ENCODE results near the gene GAA.
"Not testable (repeated sequence)": the region's sequence is repeated elsewhere in the genome, so short reads cannot be mapped to it uniquely, and the experiment has no call there.

Gene GAA

DNA sequence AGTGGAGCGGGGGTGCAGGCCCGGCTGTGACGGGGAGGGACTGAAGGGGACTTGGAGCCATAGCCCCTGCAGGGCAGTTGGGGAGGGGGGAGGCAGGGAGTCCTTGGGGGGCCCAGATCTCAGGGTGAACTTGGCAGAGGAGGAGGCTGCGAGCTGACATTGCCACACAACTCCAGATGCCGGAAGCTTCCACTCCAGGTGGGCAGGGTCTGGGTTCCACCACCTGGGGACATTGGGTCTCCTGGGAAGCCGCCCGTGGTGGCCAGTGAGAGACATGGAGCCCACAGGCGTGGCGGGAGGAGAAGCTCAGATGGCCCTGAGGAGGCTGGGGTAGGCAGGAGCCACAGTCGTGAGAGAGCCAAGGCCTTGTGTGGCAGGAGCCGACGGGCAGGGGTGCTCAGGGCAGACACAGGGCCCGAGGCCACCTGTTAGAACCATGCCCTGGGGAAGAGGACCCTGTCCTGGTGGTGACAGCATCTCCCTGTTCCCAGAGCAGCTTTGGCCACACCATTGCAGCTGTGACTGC is 18.2 kb upstream of the GAA start:
- Histone ChIP-seq H3K36me3 (ENCODE audit: control insufficient read depth in 2 of 2, insufficient read depth in 2 of 2, low read length in 2 of 2) (no peaks in the 10 kb centered on the region), H3K27me3 (ENCODE audit: control insufficient read depth in 2 of 2, insufficient read depth in 2 of 2, low read length in 2 of 2) (no peaks in the 10 kb centered on the region), H3K9ac (ENCODE audit: low read depth in 1 of 2, low read length in 2 of 2) (no peak overlapping the region), H3K27ac (ENCODE audit: low read depth in 2 of 2, low read length in 2 of 2) (no peak overlapping the region), H3K9me3 (ENCODE audit: control insufficient read depth in 2 of 2, low read length in 2 of 2) (no peaks in the 10 kb centered on the region), H3K4me3 (ENCODE audit: low read length in 2 of 2) (no peak overlapping the region), H3K4me1 (ENCODE audit: control insufficient read depth in 2 of 2, insufficient read depth in 2 of 2, low read length in 2 of 2) (no peaks in the 10 kb centered on the region)

GRCh38 chr17:80084773-80085172 is 16.6 kb upstream of the GAA start:
- no peaks in the 10 kb centered on the region for H3K4me1 ChIP-seq (ENCODE audit: control insufficient read depth in 2 of 2, insufficient read depth in 2 of 2, low read length in 2 of 2)
- H3K27ac ChIP-seq (ENCODE audit: low read depth in 2 of 2, low read length in 2 of 2) = no peak overlapping the region
- H3K4me3 ChIP-seq (ENCODE audit: low read length in 2 of 2) = no peak overlapping the region
- no peaks in the 10 kb centered on the region for H3K36me3 ChIP-seq (ENCODE audit: control insufficient read depth in 2 of 2, insufficient read depth in 2 of 2, low read length in 2 of 2)
- H3K9me3 ChIP-seq (ENCODE audit: control insufficient read depth in 2 of 2, low read length in 2 of 2) = no peaks in the 10 kb centered on the region
- no peak overlapping the region for H3K9ac ChIP-seq (ENCODE audit: low read depth in 1 of 2, low read length in 2 of 2)
- H3K27me3 ChIP-seq (ENCODE audit: control insufficient read depth in 2 of 2, insufficient read depth in 2 of 2, low read length in 2 of 2) = no peaks in the 10 kb centered on the region

DNA sequence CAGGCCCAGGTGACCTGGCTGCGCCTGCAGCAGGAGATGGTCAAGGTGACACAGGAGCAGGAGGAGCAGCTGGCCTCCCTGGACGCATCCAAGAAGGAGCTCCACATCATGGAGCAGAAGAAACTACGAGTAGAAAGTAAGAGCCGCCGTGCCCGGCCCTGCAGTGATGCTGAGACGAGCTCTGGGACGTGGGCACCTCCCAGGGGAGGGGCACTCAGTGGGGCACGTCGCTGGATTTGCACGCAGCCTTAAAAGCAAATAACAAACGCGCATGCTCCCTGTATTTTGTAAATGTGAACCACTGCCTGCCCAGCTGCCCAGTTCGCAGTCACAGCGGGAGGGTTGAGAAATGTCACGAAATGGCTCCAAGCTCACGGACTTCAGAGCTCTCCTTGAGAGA is 15.3 kb upstream of the GAA start:
- H3K9me3 ChIP-seq (ENCODE audit: control insufficient read depth in 2 of 2, low read length in 2 of 2) = no peaks in the 10 kb centered on the region
- H3K4me1 ChIP-seq (ENCODE audit: control insufficient read depth in 2 of 2, insufficient read depth in 2 of 2, low read length in 2 of 2) = no peaks in the 10 kb centered on the region
- no peaks in the 10 kb centered on the region for H3K27me3 ChIP-seq (ENCODE audit: control insufficient read depth in 2 of 2, insufficient read depth in 2 of 2, low read length in 2 of 2)
- H3K9ac ChIP-seq (ENCODE audit: low read depth in 1 of 2, low read length in 2 of 2) = no peak overlapping the region
- H3K27ac ChIP-seq (ENCODE audit: low read depth in 2 of 2, low read length in 2 of 2) = no peak overlapping the region
- no peak overlapping the region for H3K4me3 ChIP-seq (ENCODE audit: low read length in 2 of 2)
- H3K36me3 ChIP-seq (ENCODE audit: control insufficient read depth in 2 of 2, insufficient read depth in 2 of 2, low read length in 2 of 2) = no peaks in the 10 kb centered on the region

- Histone ChIP-seq H3K9me3 (ENCODE audit: control insufficient read depth in 2 of 2, low read length in 2 of 2) (no peaks in the 10 kb centered on the region), H3K27me3 (ENCODE audit: control insufficient read depth in 2 of 2, insufficient read depth in 2 of 2, low read length in 2 of 2) (no peaks in the 10 kb centered on the region), H3K27ac (ENCODE audit: low read depth in 2 of 2, low read length in 2 of 2) (no peak overlapping the region), H3K4me1 (ENCODE audit: control insufficient read depth in 2 of 2, insufficient read depth in 2 of 2, low read length in 2 of 2) (no peaks in the 10 kb centered on the region), H3K9ac (ENCODE audit: low read depth in 1 of 2, low read length in 2 of 2) (no peak overlapping the region), H3K4me3 (ENCODE audit: low read length in 2 of 2) (no peak overlapping the region), H3K36me3 (ENCODE audit: control insufficient read depth in 2 of 2, insufficient read depth in 2 of 2, low read length in 2 of 2) (no peaks in the 10 kb centered on the region)
These were observed 14.8 kb upstream of the GAA start for GRCh38 chr17:80086616-80087015.

DNA sequence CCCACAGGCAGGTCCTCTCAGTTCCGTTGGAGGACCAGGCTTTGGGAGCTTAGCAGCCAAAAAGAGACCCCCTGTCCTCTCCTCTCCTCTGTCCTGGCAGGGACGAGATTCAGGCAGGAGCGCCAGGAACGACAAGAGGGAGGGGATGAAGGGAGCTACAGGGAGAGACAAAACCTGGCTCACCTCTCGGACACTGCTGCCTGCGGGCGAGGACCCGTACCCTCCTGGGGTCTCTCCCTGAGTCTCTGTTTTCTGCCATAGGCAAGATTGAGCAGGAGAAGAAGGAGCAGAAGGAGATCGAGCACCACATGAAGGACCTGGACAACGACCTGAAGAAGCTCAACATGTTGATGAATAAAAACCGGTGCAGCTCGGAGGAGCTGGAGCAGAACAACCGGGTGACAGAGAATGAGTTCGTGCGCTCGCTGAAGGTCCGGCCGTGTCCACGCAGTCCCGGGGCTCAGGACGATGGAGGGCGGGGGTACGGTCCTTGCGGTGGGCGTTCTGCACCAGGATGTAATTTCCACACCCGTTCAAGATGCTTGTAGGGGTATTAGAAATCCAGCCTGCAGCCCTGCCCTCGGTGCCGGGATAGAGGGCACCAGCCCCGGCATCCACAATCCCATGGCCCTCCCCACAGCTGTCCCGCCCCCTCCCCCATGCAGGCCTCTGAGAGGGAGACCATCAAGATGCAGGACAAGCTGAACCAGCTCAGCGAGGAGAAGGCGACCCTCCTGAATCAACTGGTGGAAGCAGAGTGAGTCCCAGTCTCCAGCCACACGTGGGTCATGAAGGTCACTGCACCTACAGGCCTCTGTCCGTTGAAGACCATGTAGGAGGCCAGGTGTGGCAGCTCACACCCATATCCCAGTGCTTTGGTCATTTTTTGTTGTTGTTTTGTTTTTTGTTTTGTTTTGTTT is 13.8 kb upstream of the GAA start:
- Histone ChIP-seq H3K27me3 (ENCODE audit: control insufficient read depth in 2 of 2, insufficient read depth in 2 of 2, low read length in 2 of 2) (no peaks in the 10 kb centered on the region), H3K27ac (ENCODE audit: low read depth in 2 of 2, low read length in 2 of 2) (no peak overlapping the region), H3K9me3 (ENCODE audit: control insufficient read depth in 2 of 2, low read length in 2 of 2) (no peaks in the 10 kb centered on the region), H3K4me3 (ENCODE audit: low read length in 2 of 2) (no peak overlapping the region), H3K4me1 (ENCODE audit: control insufficient read depth in 2 of 2, insufficient read depth in 2 of 2, low read length in 2 of 2) (no peaks in the 10 kb centered on the region), H3K9ac (ENCODE audit: low read depth in 1 of 2, low read length in 2 of 2) (no peak overlapping the region), H3K36me3 (ENCODE audit: control insufficient read depth in 2 of 2, insufficient read depth in 2 of 2, low read length in 2 of 2) (no peaks in the 10 kb centered on the region)

- Histone ChIP-seq H3K36me3 (ENCODE audit: control insufficient read depth in 2 of 2, insufficient read depth in 2 of 2, low read length in 2 of 2) (no peaks in the 10 kb centered on the region), H3K27me3 (ENCODE audit: control insufficient read depth in 2 of 2, insufficient read depth in 2 of 2, low read length in 2 of 2) (no peaks in the 10 kb centered on the region), H3K4me1 (ENCODE audit: control insufficient read depth in 2 of 2, insufficient read depth in 2 of 2, low read length in 2 of 2) (no peaks in the 10 kb centered on the region), H3K9me3 (ENCODE audit: control insufficient read depth in 2 of 2, low read length in 2 of 2) (no peaks in the 10 kb centered on the region), H3K4me3 (ENCODE audit: low read length in 2 of 2) (no peak overlapping the region), H3K9ac (ENCODE audit: low read depth in 1 of 2, low read length in 2 of 2) (no peak overlapping the region), H3K27ac (ENCODE audit: low read depth in 2 of 2, low read length in 2 of 2) (no peak overlapping the region)
These were observed 11.6 kb upstream of the GAA start for GRCh38 chr17:80089762-80090161.

DNA sequence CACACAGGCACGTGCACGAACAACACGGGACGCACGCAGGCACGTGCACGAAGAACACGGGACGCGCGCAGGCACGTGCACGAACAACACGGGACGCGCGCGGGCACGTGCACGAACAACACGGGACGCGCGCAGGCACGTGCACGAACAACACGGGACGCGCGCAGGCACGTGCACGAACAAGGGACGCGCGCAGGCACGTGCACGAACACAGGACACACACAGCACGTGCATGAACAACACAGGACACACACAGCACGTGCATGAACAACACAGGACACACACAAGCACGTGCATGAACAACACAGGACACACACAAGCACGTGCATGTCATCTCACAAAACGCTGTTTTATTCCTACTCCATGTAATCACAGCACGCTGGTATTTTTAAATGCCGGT is 11.2 kb upstream of the GAA start:
- H3K4me3 ChIP-seq (ENCODE audit: low read length in 2 of 2); H3K27me3 ChIP-seq (ENCODE audit: control insufficient read depth in 2 of 2, insufficient read depth in 2 of 2, low read length in 2 of 2); H3K9me3 ChIP-seq (ENCODE audit: control insufficient read depth in 2 of 2, low read length in 2 of 2); H3K9ac ChIP-seq (ENCODE audit: low read depth in 1 of 2, low read length in 2 of 2); H3K4me1 ChIP-seq (ENCODE audit: control insufficient read depth in 2 of 2, insufficient read depth in 2 of 2, low read length in 2 of 2); H3K36me3 ChIP-seq (ENCODE audit: control insufficient read depth in 2 of 2, insufficient read depth in 2 of 2, low read length in 2 of 2); H3K27ac ChIP-seq (ENCODE audit: low read depth in 2 of 2, low read length in 2 of 2): not testable (repeated sequence)

GRCh38 chr17:80091376-80091775 is 10.0 kb upstream of the GAA start:
- H3K4me3 ChIP-seq (ENCODE audit: low read length in 2 of 2) = no peak overlapping the region
- H3K9me3 ChIP-seq (ENCODE audit: control insufficient read depth in 2 of 2, low read length in 2 of 2) = no peaks in the 10 kb centered on the region
- no peaks in the 10 kb centered on the region for H3K4me1 ChIP-seq (ENCODE audit: control insufficient read depth in 2 of 2, insufficient read depth in 2 of 2, low read length in 2 of 2)
- no peaks in the 10 kb centered on the region for H3K27me3 ChIP-seq (ENCODE audit: control insufficient read depth in 2 of 2, insufficient read depth in 2 of 2, low read length in 2 of 2)
- no peak overlapping the region for H3K9ac ChIP-seq (ENCODE audit: low read depth in 1 of 2, low read length in 2 of 2)
- H3K27ac ChIP-seq (ENCODE audit: low read depth in 2 of 2, low read length in 2 of 2) = no peak overlapping the region
- no peaks in the 10 kb centered on the region for H3K36me3 ChIP-seq (ENCODE audit: control insufficient read depth in 2 of 2, insufficient read depth in 2 of 2, low read length in 2 of 2)

GRCh38 chr17:80092959-80093358 is 8.4 kb upstream of the GAA start:
- Histone ChIP-seq H3K27me3 (ENCODE audit: control insufficient read depth in 2 of 2, insufficient read depth in 2 of 2, low read length in 2 of 2) (no peaks in the 10 kb centered on the region), H3K4me3 (ENCODE audit: low read length in 2 of 2) (no peak overlapping the region), H3K4me1 (ENCODE audit: control insufficient read depth in 2 of 2, insufficient read depth in 2 of 2, low read length in 2 of 2) (no peaks in the 10 kb centered on the region), H3K9ac (ENCODE audit: low read depth in 1 of 2, low read length in 2 of 2) (no peak overlapping the region), H3K36me3 (ENCODE audit: control insufficient read depth in 2 of 2, insufficient read depth in 2 of 2, low read length in 2 of 2) (no peaks in the 10 kb centered on the region), H3K27ac (ENCODE audit: low read depth in 2 of 2, low read length in 2 of 2) (peak overlapping the region in 1 of 2 donors; percentile 36), H3K9me3 (ENCODE audit: control insufficient read depth in 2 of 2, low read length in 2 of 2) (no peaks in the 10 kb centered on the region)

GRCh38 chr17:80095038-80095843 is 6.1 kb upstream of the GAA start:
- no peak overlapping the region for H3K9ac ChIP-seq (ENCODE audit: low read depth in 1 of 2, low read length in 2 of 2)
- no peaks in the 10 kb centered on the region for H3K27me3 ChIP-seq (ENCODE audit: control insufficient read depth in 2 of 2, insufficient read depth in 2 of 2, low read length in 2 of 2)
- no peaks in the 10 kb centered on the region for H3K36me3 ChIP-seq (ENCODE audit: control insufficient read depth in 2 of 2, insufficient read depth in 2 of 2, low read length in 2 of 2)
- no peak overlapping the region for H3K27ac ChIP-seq (ENCODE audit: low read depth in 2 of 2, low read length in 2 of 2)
- H3K4me3 ChIP-seq (ENCODE audit: low read length in 2 of 2) = no peak overlapping the region
- no peaks in the 10 kb centered on the region for H3K4me1 ChIP-seq (ENCODE audit: control insufficient read depth in 2 of 2, insufficient read depth in 2 of 2, low read length in 2 of 2)
- no peaks in the 10 kb centered on the region for H3K9me3 ChIP-seq (ENCODE audit: control insufficient read depth in 2 of 2, low read length in 2 of 2)

Measured in mucosa of rectum (tissue), 2 donors.